Measurements from ENCODE around the gene TFR2. TPM values are rescaled to one million over a fixed set of nuclear protein-coding genes. Genes with fewer than 3 reads are reported as not detected.
A peak's percentile ranks its signal among the peaks of the same experiment; 100 is the strongest.

Gene TFR2
- total RNA-seq, 1 donor from 2014 or later = 0.34 TPM

GRCh38 chr7:100583132-100584053 lies 58.0 kb downstream of the TFR2 start:
- no peak overlapping the region for H3K9ac ChIP-seq

GRCh38 chr7:100582650-100583049 lies 58.7 kb downstream of the TFR2 start:
- H3K9me3 Mint-ChIP-seq = no peaks in the 10 kb centered on the region
- Histone ChIP-seq H4K20me1 (ENCODE audit: low read depth) (peaks cover 34% of the 10 kb centered on the region), H3K4me2 (no peak overlapping the region), H3K79me2 (ENCODE audit: low read depth) (peaks cover 16% of the 10 kb centered on the region), H3K36me3 (no peaks in the 10 kb centered on the region), H2AFZ (replicated peaks) (no peak overlapping the region), H3K27me3 (no peaks in the 10 kb centered on the region), H3K4me1 (peaks cover 16% of the 10 kb centered on the region), H3K27ac (no peak overlapping the region), H3K9me3 (ENCODE audit: low read depth) (no peaks in the 10 kb centered on the region), H3K9ac (no peak overlapping the region), H3K4me3 (no peak overlapping the region), H3F3A (ENCODE audit: low read depth) (peaks cover 20% of the 10 kb centered on the region)
- no peak for DNase-seq (ENCODE audit: low spot score)
- H3K27ac Mint-ChIP-seq = peak overlapping the region; percentile 58
- H3K4me3 Mint-ChIP-seq = peak overlapping the region; percentile 18
- no peaks in the 10 kb centered on the region for H3K36me3 Mint-ChIP-seq
- H3K27me3 Mint-ChIP-seq (ENCODE audit: insufficient read depth, low read depth) = peaks cover 5% of the 10 kb centered on the region
- peaks cover 22% of the 10 kb centered on the region for H3K4me1 Mint-ChIP-seq
- no peak for TF ChIP-seq EZH2phosphoT487 (IDR thresholded peaks at IDR 0.05)
- no peak for TF ChIP-seq EZH2 (IDR thresholded peaks at IDR 0.05)
- TF ChIP-seq CTCF (IDR thresholded peaks at IDR 0.05) = no peak

More at GRCh38 chr7:100583132-100584053, 58.0 kb downstream of the TFR2 start:
- Histone ChIP-seq H3K4me2 (peak overlapping the region; percentile 90), H3K4me1 (peaks cover 22% of the 10 kb centered on the region), H3K27ac (no peak overlapping the region), H2AFZ (replicated peaks) (no peak overlapping the region), H3K9me3 (ENCODE audit: low read depth) (no peaks in the 10 kb centered on the region), H3K36me3 (no peaks in the 10 kb centered on the region), H3K27me3 (no peaks in the 10 kb centered on the region), H3F3A (ENCODE audit: low read depth) (peaks cover 26% of the 10 kb centered on the region), H4K20me1 (ENCODE audit: low read depth) (peaks cover 34% of the 10 kb centered on the region), H3K79me2 (ENCODE audit: low read depth) (peaks cover 16% of the 10 kb centered on the region), H3K4me3 (no peak overlapping the region)
- H3K4me3 Mint-ChIP-seq = peak overlapping the region; percentile 98
- H3K36me3 Mint-ChIP-seq = no peaks in the 10 kb centered on the region
- peak overlapping the region; percentile 62 for H3K27ac Mint-ChIP-seq
- H3K27me3 Mint-ChIP-seq (ENCODE audit: insufficient read depth, low read depth) = peaks cover 7% of the 10 kb centered on the region
- no peak for DNase-seq (ENCODE audit: low spot score)
- no peak for TF ChIP-seq EZH2 (IDR thresholded peaks at IDR 0.05)
- no peak for TF ChIP-seq EZH2phosphoT487 (IDR thresholded peaks at IDR 0.05)
- no peak for TF ChIP-seq CTCF (IDR thresholded peaks at IDR 0.05)
- H3K4me1 Mint-ChIP-seq = peaks cover 26% of the 10 kb centered on the region
- H3K9me3 Mint-ChIP-seq = no peaks in the 10 kb centered on the region

- Histone ChIP-seq H4K20me1 (ENCODE audit: low read depth) (peaks cover 34% of the 10 kb centered on the region), H3K79me2 (ENCODE audit: low read depth) (peaks cover 16% of the 10 kb centered on the region)
These were observed 59.2 kb downstream of the TFR2 start for GRCh38 chr7:100582041-100582579.

More at GRCh38 chr7:100582041-100582579, 59.2 kb downstream of the TFR2 start:
- peaks cover 20% of the 10 kb centered on the region for H3F3A ChIP-seq (ENCODE audit: low read depth)
- H3K4me1 ChIP-seq = peaks cover 16% of the 10 kb centered on the region
- H3K4me2 ChIP-seq = no peak overlapping the region
- H3K27ac Mint-ChIP-seq = no peak overlapping the region
- no peak for TF ChIP-seq EZH2 (IDR thresholded peaks at IDR 0.05)
- TF ChIP-seq CTCF (IDR thresholded peaks at IDR 0.05) = no peak
- TF ChIP-seq EZH2phosphoT487 (IDR thresholded peaks at IDR 0.05) = no peak
- H3K27me3 ChIP-seq = no peaks in the 10 kb centered on the region
- H3K27ac ChIP-seq = no peak overlapping the region
- H2AFZ ChIP-seq (replicated peaks) = no peak overlapping the region
- no peak for DNase-seq (ENCODE audit: low spot score)
- no peaks in the 10 kb centered on the region for H3K36me3 ChIP-seq
- no peaks in the 10 kb centered on the region for H3K9me3 Mint-ChIP-seq
- no peak overlapping the region for H3K9ac ChIP-seq
- H3K4me3 ChIP-seq = no peak overlapping the region
- H3K27me3 Mint-ChIP-seq (ENCODE audit: insufficient read depth, low read depth) = peaks cover 5% of the 10 kb centered on the region
- peaks cover 22% of the 10 kb centered on the region for H3K4me1 Mint-ChIP-seq
- H3K36me3 Mint-ChIP-seq = no peaks in the 10 kb centered on the region
- H3K9me3 ChIP-seq (ENCODE audit: low read depth) = no peaks in the 10 kb centered on the region
- no peak overlapping the region for H3K4me3 Mint-ChIP-seq

All from neural progenitor cell (in vitro differentiated cells).